HepG2 (cell line): ENCODE measurements around the gene ZFP36L2.

Experiments
- CTCF ChIP-seq: sonication (generic); formaldehyde crosslinking; IDR thresholded peaks from 2 replicates; pipeline ENCODE4 v1.5.0; 2020; ENCODE audit warnings: mild to moderate bottlenecking, missing genetic modification reagents, moderate library complexity
- YY1 ChIP-seq: IDR thresholded peaks from 2 replicates; pipeline ENCODE4 v1.6.1; 2011; ENCODE audit warnings: low read length, low read depth, moderate library complexity, mild to moderate bottlenecking; ENCODE audit not compliant: insufficient read depth, insufficient replicate concordance

DNA sequence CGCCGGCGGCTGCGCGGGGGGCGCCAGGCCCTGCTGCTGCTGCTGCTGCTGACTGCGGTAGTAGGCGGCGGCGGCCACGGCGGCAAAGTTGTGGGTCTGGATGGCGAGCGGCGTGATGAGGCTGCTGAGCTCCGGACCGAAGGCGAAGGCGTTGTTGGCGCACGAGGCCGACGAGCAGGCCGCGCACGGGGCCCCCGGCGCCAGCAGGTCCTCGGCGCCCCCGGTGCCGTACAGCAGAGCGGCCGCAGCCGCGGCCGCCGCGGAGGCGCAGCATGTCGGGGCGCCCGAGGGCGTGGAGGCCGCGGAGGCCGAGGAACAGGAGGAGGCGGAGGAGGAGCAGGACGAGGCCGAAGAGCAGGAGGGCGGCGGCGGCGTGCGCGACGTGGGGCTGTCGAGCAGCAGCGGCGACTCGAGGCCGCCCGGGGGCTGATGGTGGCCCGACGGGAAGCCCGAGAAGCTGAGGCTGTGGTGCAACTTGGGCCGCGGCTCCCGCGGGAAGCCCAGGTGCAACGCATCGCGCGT is 1.8 kb downstream of the ZFP36L2 start:
- TF ChIP-seq YY1 (no peak), CTCF (CRISPR knock-in tag) (no peak)
